ENCODE results near the gene TRAK1. TPM values are rescaled to one million over a fixed set of nuclear protein-coding genes. Genes with fewer than 3 reads are reported as not detected.

Gene TRAK1
- total and polyA plus RNA-seq, 4 donors: 18.2 to 65.4 (median 32.5) TPM

DNA sequence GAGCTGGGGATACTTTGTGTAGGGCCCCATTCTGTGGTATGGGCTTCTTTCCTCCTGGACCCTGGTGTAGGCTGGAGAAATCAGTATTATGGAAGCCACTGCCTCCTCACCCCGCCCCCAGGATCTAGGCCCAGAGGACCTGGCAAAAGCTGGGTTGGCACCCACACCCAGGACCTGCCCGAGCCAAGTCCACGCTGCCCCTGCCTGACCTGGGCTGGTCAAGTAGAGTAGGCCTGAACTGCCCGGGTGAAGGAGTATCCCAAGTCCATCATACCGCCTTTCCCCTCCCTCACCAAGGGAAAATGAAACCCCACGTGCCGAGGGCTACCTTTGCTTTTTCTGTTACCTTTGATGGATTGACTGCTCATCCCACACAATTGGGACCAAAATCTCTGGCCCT is 37.7 kb upstream of the TRAK1 start:
- Histone ChIP-seq H3K9ac (ENCODE audit: insufficient read depth in 1 of 2, low read length in 2 of 2) (no peak overlapping the region), H3K36me3 (ENCODE audit: control insufficient read depth in 4 of 4, insufficient read depth in 4 of 4, low read length in 4 of 4) (no peaks in the 10 kb centered on the region), H3K27ac (ENCODE audit: low read depth in 1 of 2, low read length in 1 of 2) (peak overlapping the region; percentile 69 to 82), H3K4me1 (ENCODE audit: control insufficient read depth in 5 of 5, insufficient read depth in 5 of 5, low read length in 5 of 5) (peaks cover 9 to 41% (median 14%) of the 10 kb centered on the region in 5 donors), H3K27me3 (ENCODE audit: control insufficient read depth in 3 of 3, insufficient read depth in 3 of 3, low read length in 2 of 3) (no peaks in the 10 kb centered on the region), H3K9me3 (ENCODE audit: control insufficient read depth in 4 of 4, insufficient read depth in 3 of 4, low read length in 3 of 4) (no peaks in the 10 kb centered on the region), H3K4me3 (no peak overlapping the region)
- TF ChIP-seq, protein P1, sequence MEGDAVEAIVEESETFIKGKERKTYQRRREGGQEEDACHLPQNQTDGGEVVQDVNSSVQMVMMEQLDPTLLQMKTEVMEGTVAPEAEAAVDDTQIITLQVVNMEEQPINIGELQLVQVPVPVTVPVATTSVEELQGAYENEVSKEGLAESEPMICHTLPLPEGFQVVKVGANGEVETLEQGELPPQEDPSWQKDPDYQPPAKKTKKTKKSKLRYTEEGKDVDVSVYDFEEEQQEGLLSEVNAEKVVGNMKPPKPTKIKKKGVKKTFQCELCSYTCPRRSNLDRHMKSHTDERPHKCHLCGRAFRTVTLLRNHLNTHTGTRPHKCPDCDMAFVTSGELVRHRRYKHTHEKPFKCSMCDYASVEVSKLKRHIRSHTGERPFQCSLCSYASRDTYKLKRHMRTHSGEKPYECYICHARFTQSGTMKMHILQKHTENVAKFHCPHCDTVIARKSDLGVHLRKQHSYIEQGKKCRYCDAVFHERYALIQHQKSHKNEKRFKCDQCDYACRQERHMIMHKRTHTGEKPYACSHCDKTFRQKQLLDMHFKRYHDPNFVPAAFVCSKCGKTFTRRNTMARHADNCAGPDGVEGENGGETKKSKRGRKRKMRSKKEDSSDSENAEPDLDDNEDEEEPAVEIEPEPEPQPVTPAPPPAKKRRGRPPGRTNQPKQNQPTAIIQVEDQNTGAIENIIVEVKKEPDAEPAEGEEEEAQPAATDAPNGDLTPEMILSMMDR (IDR thresholded peaks at IDR 0.05; ENCODE audit: control extremely low read depth, extremely low read depth): no peak
- WGBS, 2 donors: 72 to 88% methylated on average over 7 of the region's 7 CpGs
- ATAC-seq (ENCODE audit: insufficient read depth, low FRiP score) (no peak), DNase-seq (no peak)

DNA sequence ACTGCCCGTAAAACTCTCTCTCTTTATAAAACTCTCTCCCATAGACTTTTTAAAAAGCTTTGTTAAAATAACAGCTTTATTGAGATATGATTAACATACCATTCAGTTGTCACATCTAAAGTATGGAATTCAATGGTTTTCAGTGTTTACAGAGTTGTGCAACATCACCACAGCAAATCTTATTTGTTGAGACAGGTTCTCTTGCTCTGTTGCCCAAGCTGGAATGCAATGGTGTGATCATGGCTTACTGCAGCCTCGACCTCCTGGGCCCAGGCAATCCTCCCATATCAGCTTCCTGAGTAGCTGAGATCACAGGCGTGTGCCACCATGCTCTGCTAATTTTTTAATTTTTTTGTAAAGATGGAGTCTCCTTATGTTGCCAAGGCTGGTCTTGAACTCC is 35.9 kb upstream of the TRAK1 start:
- Histone ChIP-seq H3K27me3 (ENCODE audit: control insufficient read depth in 3 of 3, insufficient read depth in 3 of 3, low read length in 2 of 3) (no peaks in the 10 kb centered on the region), H3K9ac (ENCODE audit: insufficient read depth in 1 of 2, low read length in 2 of 2) (no peak overlapping the region), H3K36me3 (ENCODE audit: control insufficient read depth in 4 of 4, insufficient read depth in 4 of 4, low read length in 4 of 4) (no peaks in the 10 kb centered on the region), H3K4me3 (no peak overlapping the region), H3K27ac (ENCODE audit: low read depth in 1 of 2, low read length in 1 of 2) (peak overlapping the region in 1 of 2 donors; percentile 47), H3K9me3 (ENCODE audit: control insufficient read depth in 4 of 4, insufficient read depth in 3 of 4, low read length in 3 of 4) (no peaks in the 10 kb centered on the region), H3K4me1 (ENCODE audit: control insufficient read depth in 5 of 5, insufficient read depth in 5 of 5, low read length in 5 of 5) (peaks cover 9 to 38% (median 14%) of the 10 kb centered on the region in 5 donors)
- DNase-seq (no peak), ATAC-seq (ENCODE audit: insufficient read depth, low FRiP score) (no peak)
- TF ChIP-seq, protein P1 (IDR thresholded peaks at IDR 0.05; ENCODE audit: control extremely low read depth, extremely low read depth): no peak
- 77 to 89% methylated on average over 3 of the region's 3 CpGs for WGBS, 2 donors

DNA sequence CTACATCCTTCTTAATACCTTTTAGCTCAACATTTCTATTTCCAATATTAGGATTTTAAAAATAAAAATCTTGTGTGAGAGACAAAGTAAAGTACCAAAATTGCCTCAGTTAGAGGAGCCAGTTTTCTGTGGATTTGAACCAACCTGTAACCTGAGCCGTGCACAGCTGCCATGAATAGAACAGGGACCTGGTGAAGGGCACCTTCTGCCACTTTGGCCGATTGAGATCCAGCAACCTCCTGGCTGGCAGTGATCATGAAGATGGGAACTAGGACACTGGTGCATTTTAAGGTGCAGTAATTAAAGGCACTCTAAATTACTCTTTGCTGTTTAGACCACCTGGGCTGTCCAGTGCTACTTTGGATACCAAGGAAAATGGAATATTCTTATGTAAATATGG is 34.3 kb upstream of the TRAK1 start:
- Histone ChIP-seq H3K9ac (ENCODE audit: insufficient read depth in 1 of 2, low read length in 2 of 2) (no peak overlapping the region), H3K27me3 (ENCODE audit: control insufficient read depth in 3 of 3, insufficient read depth in 3 of 3, low read length in 2 of 3) (no peaks in the 10 kb centered on the region), H3K4me1 (ENCODE audit: control insufficient read depth in 5 of 5, insufficient read depth in 5 of 5, low read length in 5 of 5) (peaks cover 9 to 43% (median 20%) of the 10 kb centered on the region in 5 donors), H3K4me3 (no peak overlapping the region), H3K36me3 (ENCODE audit: control insufficient read depth in 4 of 4, insufficient read depth in 4 of 4, low read length in 4 of 4) (no peaks in the 10 kb centered on the region), H3K27ac (ENCODE audit: low read depth in 1 of 2, low read length in 1 of 2) (peak overlapping the region in 1 of 2 donors; percentile 17), H3K9me3 (ENCODE audit: control insufficient read depth in 4 of 4, insufficient read depth in 3 of 4, low read length in 3 of 4) (no peaks in the 10 kb centered on the region)
- DNase-seq (no peak), ATAC-seq (ENCODE audit: insufficient read depth, low FRiP score) (no peak)
- TF ChIP-seq, protein P1 (IDR thresholded peaks at IDR 0.05; ENCODE audit: control extremely low read depth, extremely low read depth): no peak
- WGBS, 2 donors: 96 to 100% methylated on average over 2 of the region's 2 CpGs

All from lung (tissue), 12 donors.